GM19240 (cell line): Measurements from ENCODE around the gene CHST8.

ENCODE experiments used
- DNase-seq: peaks from one replicate; pipeline ENCODE4 v3.0.0; 2011; ENCODE audit warnings: low spot score; ENCODE audit not compliant: insufficient read length

CHST8 gene

GRCh38 chr19:33781996-33782395 lies 160.2 kb downstream of the CHST8 start:
- no peak for DNase-seq

GRCh38 chr19:33784432-33784831 lies 162.7 kb downstream of the CHST8 start:
- no peak for DNase-seq

- DNase-seq: no peak
Measured at GRCh38 chr19:33785795-33786194, 164.0 kb downstream of the CHST8 start.

DNA sequence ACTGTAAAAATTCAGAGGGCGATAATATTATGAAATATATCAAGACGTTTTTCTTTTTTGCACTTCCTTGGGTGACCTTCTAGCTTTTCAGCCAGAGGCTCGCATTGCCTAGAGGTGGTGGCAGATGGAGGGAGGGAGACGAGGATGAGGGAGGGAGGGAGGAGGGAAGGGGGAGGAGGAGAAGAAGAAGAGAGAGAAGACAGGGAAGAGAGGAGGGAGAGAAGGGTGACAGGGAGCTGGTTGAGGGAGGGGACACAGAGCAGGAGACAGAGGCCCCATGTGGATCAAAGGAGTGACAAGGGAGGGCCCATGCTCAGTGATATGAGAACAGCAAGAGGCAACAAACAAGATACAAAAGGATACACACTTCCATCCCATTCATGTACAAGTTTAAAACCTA lies 166.9 kb downstream of the CHST8 start:
- DNase-seq: no peak

GRCh38 chr19:33789344-33789743 lies 167.6 kb downstream of the CHST8 start:
- DNase-seq: no peak

DNA sequence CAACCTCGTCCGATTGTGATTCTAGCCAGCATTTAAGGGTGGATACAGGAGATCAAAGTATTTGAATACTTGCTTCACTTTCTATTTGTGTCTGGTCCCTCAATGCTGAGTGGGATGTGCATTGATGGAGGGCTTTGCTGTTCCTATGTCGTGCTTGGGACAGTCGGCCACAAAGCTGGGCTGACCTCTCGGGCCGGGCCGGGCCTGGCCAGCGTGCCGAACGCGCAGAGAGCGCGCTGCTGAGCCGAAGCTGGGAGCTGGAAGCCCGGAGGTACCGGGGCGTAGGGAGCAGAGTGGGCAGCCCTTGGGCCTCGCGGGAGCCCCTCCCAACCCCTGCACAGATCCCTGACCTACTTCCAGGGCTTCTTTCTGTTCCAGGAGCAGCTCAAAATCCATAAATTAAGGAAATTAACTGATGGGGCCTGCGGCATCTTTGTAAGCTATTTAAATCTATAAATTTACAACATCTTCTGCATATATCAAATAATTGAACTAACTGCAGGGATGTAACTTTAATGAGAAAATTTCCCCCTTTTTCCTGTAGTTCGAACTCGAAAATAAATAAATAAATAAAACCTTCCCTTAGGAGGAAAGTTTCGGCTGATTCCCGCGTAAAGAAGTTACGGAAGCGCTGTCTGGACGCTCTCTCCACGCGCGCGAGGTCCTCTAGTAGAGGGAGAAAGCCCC lies 173.1 kb downstream of the CHST8 start:
- no peak for DNase-seq

- no peak for DNase-seq
Measured at GRCh38 chr19:33795370-33796163, 173.8 kb downstream of the CHST8 start.

DNA sequence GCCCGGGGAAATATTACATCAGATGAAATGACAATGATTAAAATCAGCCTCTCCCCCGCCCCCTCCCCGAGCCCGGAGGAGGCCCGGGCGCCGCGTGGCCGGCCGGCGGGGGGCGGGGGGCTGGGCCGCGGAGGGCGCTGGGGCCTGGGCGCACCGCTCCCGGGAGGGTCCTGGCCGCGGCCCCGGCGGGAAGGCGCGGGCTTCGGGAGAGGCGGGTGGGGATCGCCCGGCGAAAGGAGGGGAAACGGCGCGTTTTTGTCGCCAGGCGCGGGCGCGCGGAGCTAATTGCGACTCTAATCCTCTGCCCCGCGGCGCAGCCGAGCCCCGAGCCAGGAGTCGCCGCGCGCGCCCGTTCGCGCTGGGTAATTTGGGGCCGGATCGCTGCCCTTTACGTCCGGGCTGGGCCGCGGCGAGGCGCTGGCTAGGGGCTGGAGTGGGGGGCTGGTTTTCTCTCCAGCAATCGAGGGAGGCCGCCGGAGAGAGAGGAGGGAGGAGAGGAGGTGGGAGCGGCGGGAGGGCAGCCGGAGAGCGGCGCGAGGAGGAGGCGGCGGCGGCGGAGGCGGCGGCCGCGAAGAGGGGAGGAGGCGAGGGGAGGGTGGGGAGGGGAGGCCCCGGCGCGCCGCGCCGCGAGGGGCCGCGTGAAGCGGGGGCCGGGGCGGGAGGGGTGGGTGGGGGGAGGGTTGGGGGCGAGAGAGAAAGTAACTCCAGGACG lies 174.6 kb downstream of the CHST8 start, which contains the start of gene KCTD15:
Gene KCTD15, plus strand, starts transcription at position 707 of the 712 bp plus-strand sequence. CDS start 3,585 bp downstream, outside the sequence.
- DNase-seq: no peak

- DNase-seq: no peak
Measured at GRCh38 chr19:33797802-33798671, 176.3 kb downstream of the CHST8 start.

- no peak for DNase-seq
Measured at GRCh38 chr19:33798681-33799111, 176.9 kb downstream of the CHST8 start.

DNA sequence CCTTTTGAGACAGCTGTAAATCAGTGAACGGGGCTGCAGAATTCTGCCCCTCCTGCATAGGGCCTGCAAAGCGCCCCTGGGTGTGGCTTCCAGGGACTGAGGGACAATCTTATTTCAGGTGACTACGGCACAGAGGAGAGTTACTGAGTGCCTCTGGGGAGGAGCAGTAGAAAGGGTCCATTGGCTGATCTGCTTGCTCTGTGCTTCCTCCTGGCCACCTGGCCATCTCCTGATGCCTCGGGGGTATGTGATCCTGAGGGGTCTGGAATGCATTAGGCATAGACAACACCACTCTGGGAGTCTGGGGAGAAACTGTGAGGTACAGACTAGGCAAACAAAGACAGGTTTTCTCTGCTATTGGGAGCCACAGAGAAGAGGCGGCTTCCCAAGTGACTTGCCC lies 177.7 kb downstream of the CHST8 start:
- DNase-seq: no peak

- no peak for DNase-seq
Measured at GRCh38 chr19:33800012-33800680, 178.4 kb downstream of the CHST8 start.

DNA sequence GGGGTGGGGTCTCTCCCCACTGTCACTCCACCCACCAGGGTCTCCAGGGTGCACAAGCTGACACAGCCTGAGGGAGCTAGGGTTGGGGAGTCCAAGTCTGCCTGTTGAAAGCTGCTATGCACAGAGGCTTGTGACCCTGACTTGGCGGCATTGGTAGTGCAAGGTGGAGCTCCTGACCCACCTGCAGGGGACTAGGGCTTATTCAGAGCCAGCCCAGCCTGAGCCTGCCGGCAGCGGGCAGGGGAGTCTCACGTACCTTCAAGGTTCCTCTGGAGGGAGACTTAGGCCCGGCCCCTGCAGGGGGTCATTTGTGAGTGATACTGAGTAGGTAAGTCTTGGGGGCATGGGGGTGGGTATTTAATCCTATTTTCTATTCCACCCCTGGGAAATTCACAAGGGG lies 179.7 kb downstream of the CHST8 start:
- no peak for DNase-seq

GRCh38 chr19:33802001-33802400 lies 180.2 kb downstream of the CHST8 start:
- DNase-seq: no peak

GRCh38 chr19:33802801-33803200 lies 181.0 kb downstream of the CHST8 start:
- DNase-seq: no peak

GRCh38 chr19:33803383-33803782 lies 181.6 kb downstream of the CHST8 start:
- DNase-seq: no peak

DNA sequence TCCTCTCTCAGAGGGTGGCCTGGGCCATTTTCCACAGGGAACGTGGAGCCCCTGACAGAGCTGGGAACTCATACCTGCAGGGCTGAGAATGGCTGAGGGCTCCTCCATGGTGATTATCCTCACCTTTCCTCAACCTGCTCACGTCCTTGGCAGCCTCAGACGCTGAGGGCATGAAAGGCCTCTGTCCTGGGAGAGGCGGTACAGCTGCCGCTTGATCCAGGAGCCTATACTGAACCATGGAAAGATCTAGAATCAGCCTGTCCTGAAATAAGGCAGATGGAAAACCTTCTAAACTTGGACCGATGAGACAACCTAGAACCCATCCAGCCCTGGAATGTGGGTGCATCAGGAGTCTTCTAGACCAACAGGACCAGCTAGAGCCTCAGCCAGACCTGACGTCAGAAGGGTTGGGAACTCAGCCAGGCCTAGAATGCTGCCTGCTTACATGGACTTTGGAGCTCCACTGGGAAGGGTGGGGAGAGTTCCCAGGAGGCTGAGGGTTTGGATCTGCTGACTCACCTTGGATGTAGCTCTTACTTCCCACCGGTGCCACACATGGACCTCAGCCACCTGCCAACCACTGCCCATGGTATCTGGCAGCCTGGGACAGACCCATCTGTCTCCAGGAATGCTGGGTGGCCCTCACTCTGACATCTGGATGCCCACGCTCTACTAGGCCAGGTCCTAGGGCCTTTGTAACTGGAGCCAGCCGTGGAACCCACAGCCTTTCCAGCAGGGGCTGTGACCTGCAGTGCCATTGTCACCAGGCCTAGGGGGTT lies 182.5 kb downstream of the CHST8 start:
- no peak for DNase-seq

GRCh38 chr19:33805313-33805712 lies 183.6 kb downstream of the CHST8 start:
- DNase-seq: no peak

GRCh38 chr19:33805840-33806433 lies 184.2 kb downstream of the CHST8 start:
- no peak for DNase-seq
